Mesothelial cell of epicardium (in vitro differentiated cells): ENCODE results near the gene PEX19. TPM values are rescaled to one million over a fixed set of nuclear protein-coding genes. Genes with fewer than 3 reads are reported as not detected.

Source experiments
- DNase-seq, 2 experiments: peaks; one replicate each; pipeline ENCODE4 v3.0.0; 2021; ENCODE audit warnings: low spot score in 2 of 2; ENCODE audit not compliant: unreplicated experiment in 2 of 2
- H3K27ac Mint-ChIP-seq: 2 replicates; pipeline ENCODE4 v1.8.0; 2021; ENCODE audit warnings: mixed read lengths
- H3K27me3 Mint-ChIP-seq: 2 replicates; pipeline ENCODE4 v1.8.0; 2021; ENCODE audit warnings: low read depth, mixed read lengths
- H3K36me3 Mint-ChIP-seq: 2 replicates; pipeline ENCODE4 v1.8.0; 2021; ENCODE audit warnings: mixed read lengths
- H3K4me1 Mint-ChIP-seq: 2 replicates; pipeline ENCODE4 v1.8.0; 2021; ENCODE audit warnings: mixed read lengths
- H3K4me3 Mint-ChIP-seq: 2 replicates; pipeline ENCODE4 v1.8.0; 2021; ENCODE audit warnings: mild to moderate bottlenecking, moderate library complexity, mixed read lengths
- H3K9me3 Mint-ChIP-seq: 2 replicates; pipeline ENCODE4 v1.8.0; 2021; ENCODE audit warnings: mixed read lengths
- total RNA-seq: library from RNA; stranded (reverse); gene quantifications from 3 replicates; pipeline ENCODE4 v1.2.1, GENCODE V29; 2021
- TF ChIP-seq, protein P1 (sequence below): fragments of 200-600 bp; sonication (generic); IDR thresholded peaks from one replicate; pipeline ENCODE4 v1.5.0; 2021; ENCODE audit warnings: antibody characterized with exemption; ENCODE audit not compliant: unreplicated experiment

Gene PEX19
- total RNA-seq, 1 donor from 2014 or later, result 53.0 TPM

DNA sequence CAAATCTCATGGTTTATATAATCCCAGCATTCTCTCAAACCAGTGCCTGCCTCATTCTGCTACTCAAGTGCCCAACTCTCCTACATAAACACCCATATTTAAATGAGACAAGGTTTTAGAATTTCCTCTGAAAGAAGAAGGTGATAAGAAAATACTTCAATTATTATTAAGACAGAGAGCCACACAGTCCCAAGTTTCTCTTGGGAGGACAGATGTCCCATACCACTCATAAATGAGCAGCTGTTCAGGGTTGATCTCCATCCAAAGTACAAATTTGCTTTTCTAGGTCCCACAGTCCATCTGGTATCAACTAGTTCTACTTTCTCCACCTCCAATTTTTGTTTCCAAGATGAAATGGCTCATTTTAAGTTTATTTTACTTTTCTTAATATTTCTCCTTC, 33.9 kb downstream of the PEX19 start:
- Mint-ChIP-seq H3K36me3 (peaks cover 12% of the 10 kb centered on the region), H3K4me1 (peaks cover 34% of the 10 kb centered on the region), H3K27ac (peak overlapping the region; percentile 2), H3K9me3 (no peaks in the 10 kb centered on the region), H3K27me3 (no peaks in the 10 kb centered on the region), H3K4me3 (no peak overlapping the region)
- TF ChIP-seq, protein P1, sequence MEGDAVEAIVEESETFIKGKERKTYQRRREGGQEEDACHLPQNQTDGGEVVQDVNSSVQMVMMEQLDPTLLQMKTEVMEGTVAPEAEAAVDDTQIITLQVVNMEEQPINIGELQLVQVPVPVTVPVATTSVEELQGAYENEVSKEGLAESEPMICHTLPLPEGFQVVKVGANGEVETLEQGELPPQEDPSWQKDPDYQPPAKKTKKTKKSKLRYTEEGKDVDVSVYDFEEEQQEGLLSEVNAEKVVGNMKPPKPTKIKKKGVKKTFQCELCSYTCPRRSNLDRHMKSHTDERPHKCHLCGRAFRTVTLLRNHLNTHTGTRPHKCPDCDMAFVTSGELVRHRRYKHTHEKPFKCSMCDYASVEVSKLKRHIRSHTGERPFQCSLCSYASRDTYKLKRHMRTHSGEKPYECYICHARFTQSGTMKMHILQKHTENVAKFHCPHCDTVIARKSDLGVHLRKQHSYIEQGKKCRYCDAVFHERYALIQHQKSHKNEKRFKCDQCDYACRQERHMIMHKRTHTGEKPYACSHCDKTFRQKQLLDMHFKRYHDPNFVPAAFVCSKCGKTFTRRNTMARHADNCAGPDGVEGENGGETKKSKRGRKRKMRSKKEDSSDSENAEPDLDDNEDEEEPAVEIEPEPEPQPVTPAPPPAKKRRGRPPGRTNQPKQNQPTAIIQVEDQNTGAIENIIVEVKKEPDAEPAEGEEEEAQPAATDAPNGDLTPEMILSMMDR, result no peak
- DNase-seq, result no peak

DNA sequence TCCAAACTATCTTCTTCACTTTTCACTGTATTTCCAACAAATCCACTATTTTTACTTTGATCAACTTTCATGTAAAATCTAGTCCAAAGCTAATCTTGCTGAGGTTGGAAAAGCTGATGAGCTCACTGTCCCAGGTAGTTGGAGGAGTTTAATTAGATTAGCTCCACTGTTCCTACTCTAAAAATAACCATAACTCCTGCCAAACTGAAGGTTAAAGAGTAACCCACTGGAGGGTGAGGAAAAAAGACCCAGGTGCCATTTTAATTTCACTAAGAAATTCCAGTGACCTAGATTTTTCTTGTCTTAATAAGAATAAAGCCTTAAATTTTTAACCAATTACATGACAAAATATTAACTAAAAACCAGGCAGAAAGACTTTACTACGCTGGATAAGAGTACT, 37.9 kb downstream of the PEX19 start:
- TF ChIP-seq, protein P1, result no peak
- H3K27me3 Mint-ChIP-seq, result no peaks in the 10 kb centered on the region
- H3K9me3 Mint-ChIP-seq, result no peaks in the 10 kb centered on the region
- H3K4me3 Mint-ChIP-seq, result no peak overlapping the region
- DNase-seq, result no peak
- peaks cover 14% of the 10 kb centered on the region for H3K36me3 Mint-ChIP-seq
- H3K27ac Mint-ChIP-seq, result peak overlapping the region; percentile 70
- peaks cover 30% of the 10 kb centered on the region for H3K4me1 Mint-ChIP-seq

DNA sequence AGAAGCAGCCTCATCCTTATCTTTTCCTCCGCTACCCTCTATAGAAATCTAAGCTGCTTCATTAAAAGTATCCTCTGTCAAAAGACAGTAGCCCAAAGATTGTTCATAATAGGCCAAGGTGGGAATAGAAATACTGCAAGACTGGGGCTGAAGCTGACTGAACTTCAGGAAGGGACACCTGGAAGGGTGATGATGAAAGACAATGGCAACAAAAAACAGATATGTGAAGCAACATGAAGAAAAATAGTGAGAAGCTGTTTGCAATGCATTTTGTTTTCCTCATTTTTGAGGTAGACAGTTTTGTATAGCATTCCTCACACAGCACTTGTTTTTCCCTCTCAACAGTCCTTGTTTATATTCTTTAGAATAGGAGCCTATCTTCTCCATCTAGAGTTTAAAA, 39.5 kb downstream of the PEX19 start:
- Mint-ChIP-seq H3K27ac (peak overlapping the region; percentile 79), H3K4me1 (peaks cover 23% of the 10 kb centered on the region), H3K36me3 (peaks cover 19% of the 10 kb centered on the region), H3K4me3 (no peak overlapping the region), H3K9me3 (no peaks in the 10 kb centered on the region), H3K27me3 (no peaks in the 10 kb centered on the region)
- DNase-seq, result no peak
- TF ChIP-seq, protein P1, result no peak

DNA sequence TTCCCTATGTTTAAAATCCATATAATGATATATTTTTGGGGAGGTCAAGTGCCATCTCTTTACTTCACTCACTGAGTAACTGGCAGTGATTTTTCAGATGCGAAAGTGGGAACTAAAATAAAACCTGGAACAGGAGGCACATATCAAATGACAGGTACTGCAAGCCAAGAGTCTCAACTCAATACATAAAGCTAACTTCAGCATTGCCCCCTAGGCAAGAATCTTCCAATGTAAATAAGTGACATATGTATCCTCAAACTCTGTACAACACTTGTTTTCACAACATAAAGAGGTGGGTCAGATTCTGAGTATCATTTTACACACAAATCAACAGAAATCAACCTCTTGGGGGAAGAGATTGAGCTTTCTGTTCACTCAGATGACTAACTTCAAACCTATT, 40.7 kb downstream of the PEX19 start:
- Mint-ChIP-seq H3K27ac (no peak overlapping the region), H3K4me1 (peaks cover 23% of the 10 kb centered on the region), H3K27me3 (no peaks in the 10 kb centered on the region), H3K36me3 (peaks cover 23% of the 10 kb centered on the region), H3K9me3 (no peaks in the 10 kb centered on the region), H3K4me3 (no peak overlapping the region)
- TF ChIP-seq, protein P1, result no peak
- DNase-seq, result no peak

DNA sequence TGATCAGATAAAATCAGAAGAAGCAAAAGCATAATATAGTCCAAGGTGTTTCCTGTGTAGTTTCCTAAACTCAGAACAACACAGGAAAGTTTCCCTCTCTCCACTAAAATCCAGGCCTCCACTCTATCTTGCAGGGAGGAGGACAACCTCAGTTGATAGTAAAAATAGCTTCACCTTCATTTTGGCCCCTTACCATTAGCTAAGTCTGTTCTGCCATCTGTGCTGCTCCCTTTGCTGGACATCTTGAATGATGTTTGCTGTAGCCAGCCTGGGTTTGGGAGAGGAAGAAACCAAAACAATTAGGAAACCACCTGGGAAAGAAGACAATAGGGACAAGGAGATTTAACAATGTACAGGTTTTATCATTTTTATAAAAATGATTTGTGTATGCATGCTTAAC, 41.2 kb downstream of the PEX19 start:
- Mint-ChIP-seq H3K4me1 (peaks cover 23% of the 10 kb centered on the region), H3K4me3 (no peak overlapping the region), H3K36me3 (peaks cover 27% of the 10 kb centered on the region), H3K27ac (no peak overlapping the region), H3K9me3 (no peaks in the 10 kb centered on the region), H3K27me3 (no peaks in the 10 kb centered on the region)
- TF ChIP-seq, protein P1, result no peak
- no peak for DNase-seq
